HepG2 (cell line): ENCODE measurements around the gene NT5DC4. TPM values are rescaled to one million over a fixed set of nuclear protein-coding genes. Genes with fewer than 3 reads are reported as not detected.

Source experiments
- BRCA1 ChIP-seq: sonication (generic); formaldehyde crosslinking; IDR thresholded peaks from 2 replicates; pipeline ENCODE4 v1.4.0; 2020; ENCODE audit warnings: missing genetic modification reagents
- ELF1 ChIP-seq: sonication (generic); formaldehyde crosslinking; IDR thresholded peaks from 2 replicates; pipeline ENCODE4 v1.4.0; 2020; ENCODE audit warnings: missing genetic modification reagents
- FOXK1 ChIP-seq: sonication (generic); formaldehyde crosslinking; IDR thresholded peaks from 2 replicates; pipeline ENCODE4 v1.4.0; 2020; ENCODE audit warnings: low read depth, missing genetic modification reagents, borderline replicate concordance
- GABPA ChIP-seq, 2 experiments: IDR thresholded peaks; 2 replicates each; pipeline ENCODE4 v1.6.1; 2011 to 2016; ENCODE audit warnings: low read depth in 2 of 2, low read length in 1 of 2, missing biosample characterization in 1 of 2, missing genetic modification characterization in 1 of 2
- HDAC1 ChIP-seq: sonication (generic); formaldehyde crosslinking; IDR thresholded peaks from 2 replicates; pipeline ENCODE4 v1.5.1; 2020; ENCODE audit warnings: mild to moderate bottlenecking, missing genetic modification reagents
- HHEX ChIP-seq: IDR thresholded peaks from 2 replicates; pipeline ENCODE4 v1.6.1; 2016; ENCODE audit warnings: control low read depth
- NR2F2 ChIP-seq: IDR thresholded peaks from 2 replicates; pipeline ENCODE4 v1.6.1; 2012; ENCODE audit warnings: low read depth, inconsistent platforms, borderline replicate concordance
- PAX8 ChIP-seq: sonication (generic); formaldehyde crosslinking; IDR thresholded peaks from 2 replicates; pipeline ENCODE4 v1.8.0; 2022; ENCODE audit warnings: mild to moderate bottlenecking, missing genetic modification reagents, borderline replicate concordance
- STAT6 ChIP-seq: sonication (generic); formaldehyde crosslinking; IDR thresholded peaks from 2 replicates; pipeline ENCODE4 v1.4.0; 2020; ENCODE audit warnings: missing genetic modification reagents, mild to moderate bottlenecking, borderline replicate concordance
- ZBTB1 ChIP-seq: sonication (generic); formaldehyde crosslinking; IDR thresholded peaks from 2 replicates; pipeline ENCODE4 v1.4.0; 2020; ENCODE audit warnings: missing genetic modification reagents, borderline replicate concordance
- ZEB1 ChIP-seq: IDR thresholded peaks from 2 replicates; pipeline ENCODE4 v1.6.1; 2012; ENCODE audit warnings: mild to moderate bottlenecking, low read depth, inconsistent platforms; ENCODE audit not compliant: insufficient replicate concordance
- ZFAT ChIP-seq: sonication (generic); formaldehyde crosslinking; conservative IDR thresholded peaks from 2 replicates; pipeline ENCODE4 v1.8.1; 2023; ENCODE audit warnings: missing genetic modification reagents, inconsistent platforms
- ZFX ChIP-seq: sonication (generic); formaldehyde crosslinking; IDR thresholded peaks from 2 replicates; pipeline ENCODE4 v1.4.0; 2020; ENCODE audit warnings: mild to moderate bottlenecking, low read depth, missing genetic modification reagents, moderate library complexity
- ZUFSP ChIP-seq: sonication (generic); formaldehyde crosslinking; IDR thresholded peaks from 2 replicates; pipeline ENCODE4 v1.9.0; 2021; ENCODE audit warnings: missing genetic modification reagents, mild to moderate bottlenecking, borderline replicate concordance
- ZZZ3 ChIP-seq: sonication (generic); formaldehyde crosslinking; IDR thresholded peaks from 2 replicates; pipeline ENCODE4 v1.4.0; 2020; ENCODE audit warnings: missing genetic modification reagents, mild to moderate bottlenecking, borderline replicate concordance
- polyA plus RNA-seq, 8 experiments: library from polyadenylated mRNA; depleted of rRNA in 3 of 8; stranded (reverse) in 7 of 8; unstranded in 1 of 8; fragments of >200 nt; fragmentation: Illumina TruSeq in 4 of 8; extraction: Trizol in 4 of 8; gene quantifications; 2 replicates each; pipeline versions ENCODE4 v1.2.1 to v1.2.3, GENCODE V29; 2011 to 2016; ENCODE audit warnings: low read depth in 4 of 8, missing spikeins in 1 of 8, mixed read lengths in 1 of 8; ENCODE audit not compliant: insufficient read depth in 1 of 8
- total RNA-seq, 5 experiments: library from RNA; depleted of rRNA; stranded (reverse); fragments of >200 nt; fragmentation: Illumina TruSeq; extraction: Trizol; gene quantifications; 2 replicates each; pipeline ENCODE4 v1.2.3, GENCODE V29; 2016; ENCODE audit warnings: low read depth in 1 of 5
- TF ChIP-seq, protein P1 (sequence below): sonication (generic); formaldehyde crosslinking; IDR thresholded peaks from 2 replicates; pipeline ENCODE4 v1.5.1; 2020; ENCODE audit warnings: missing genetic modification reagents, mild to moderate bottlenecking, borderline replicate concordance
- TF ChIP-seq, protein P2 (sequence below): sonication (generic); formaldehyde crosslinking; IDR thresholded peaks from 2 replicates; pipeline ENCODE4 v1.5.0; 2020; ENCODE audit warnings: mild to moderate bottlenecking, missing genetic modification reagents
- TF ChIP-seq, protein P3 (sequence below): conservative IDR thresholded peaks from 2 replicates; pipeline ENCODE4 v1.6.1; 2018; ENCODE audit warnings: missing genetic modification reagents

NT5DC4 gene
- total and polyA plus RNA-seq, 2 of the 13 experiments (the other 11 are each of a cell fraction or from before 2014, with no cell fraction given), result 0.04 to 4.2 TPM

DNA sequence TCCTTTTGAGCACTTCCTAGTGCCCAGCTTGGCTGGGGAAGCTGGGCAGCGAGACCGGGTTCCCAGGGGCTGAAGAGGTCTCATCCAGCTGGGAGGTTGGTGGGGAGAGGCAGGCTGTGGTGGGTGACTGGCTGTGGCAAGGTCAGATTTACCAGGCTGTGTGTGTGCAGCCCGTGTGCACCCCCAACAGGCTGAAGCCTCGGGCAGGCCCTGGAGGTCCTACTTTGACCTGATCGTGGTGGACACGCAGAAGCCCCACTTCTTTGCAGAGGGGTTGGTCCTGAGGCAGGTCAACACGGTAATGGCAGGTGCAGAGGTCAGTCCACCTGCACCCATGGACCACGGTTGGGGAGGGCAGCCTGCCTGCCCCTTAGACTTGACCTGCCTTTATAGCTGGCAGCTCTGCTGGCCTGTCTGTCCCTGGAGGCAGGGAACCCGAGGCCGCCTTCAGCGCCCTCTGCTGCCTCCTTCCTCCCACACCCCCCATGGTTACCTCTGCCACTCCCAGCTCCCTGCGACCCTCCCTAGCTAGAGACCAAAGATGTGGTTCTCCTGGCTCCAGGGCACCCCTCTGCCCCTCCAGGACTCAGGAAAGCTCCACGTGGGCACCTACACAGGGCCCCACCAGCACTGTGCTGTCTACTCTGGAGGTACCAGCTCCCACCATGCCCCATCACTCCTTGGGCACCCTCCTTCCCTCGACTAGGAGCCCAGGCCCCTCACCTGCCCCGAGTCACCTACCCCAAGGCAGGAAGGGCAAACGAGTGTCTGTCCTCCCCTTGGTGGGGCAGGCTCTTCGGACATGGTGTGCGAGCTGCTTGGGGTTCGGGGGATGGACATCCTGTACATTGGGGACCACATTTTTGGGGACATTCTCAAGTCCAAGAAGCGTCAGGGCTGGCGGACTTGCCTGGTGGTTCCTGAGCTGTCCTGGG is 4.0 kb downstream of the NT5DC4 start (continued):
- no peak for TF ChIP-seq STAT6 (CRISPR knock-in tag)
- TF ChIP-seq, protein P1, sequence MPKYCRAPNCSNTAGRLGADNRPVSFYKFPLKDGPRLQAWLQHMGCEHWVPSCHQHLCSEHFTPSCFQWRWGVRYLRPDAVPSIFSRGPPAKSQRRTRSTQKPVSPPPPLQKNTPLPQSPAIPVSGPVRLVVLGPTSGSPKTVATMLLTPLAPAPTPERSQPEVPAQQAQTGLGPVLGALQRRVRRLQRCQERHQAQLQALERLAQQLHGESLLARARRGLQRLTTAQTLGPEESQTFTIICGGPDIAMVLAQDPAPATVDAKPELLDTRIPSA (CRISPR knock-in tag), result no peak
- no peak for TF ChIP-seq ELF1 (CRISPR knock-in tag)
- 0 out of 2 replicates have a peak, but pooled peaks have one; percentile 28 for TF ChIP-seq PAX8 (CRISPR knock-in tag)
- TF ChIP-seq, protein P2, sequence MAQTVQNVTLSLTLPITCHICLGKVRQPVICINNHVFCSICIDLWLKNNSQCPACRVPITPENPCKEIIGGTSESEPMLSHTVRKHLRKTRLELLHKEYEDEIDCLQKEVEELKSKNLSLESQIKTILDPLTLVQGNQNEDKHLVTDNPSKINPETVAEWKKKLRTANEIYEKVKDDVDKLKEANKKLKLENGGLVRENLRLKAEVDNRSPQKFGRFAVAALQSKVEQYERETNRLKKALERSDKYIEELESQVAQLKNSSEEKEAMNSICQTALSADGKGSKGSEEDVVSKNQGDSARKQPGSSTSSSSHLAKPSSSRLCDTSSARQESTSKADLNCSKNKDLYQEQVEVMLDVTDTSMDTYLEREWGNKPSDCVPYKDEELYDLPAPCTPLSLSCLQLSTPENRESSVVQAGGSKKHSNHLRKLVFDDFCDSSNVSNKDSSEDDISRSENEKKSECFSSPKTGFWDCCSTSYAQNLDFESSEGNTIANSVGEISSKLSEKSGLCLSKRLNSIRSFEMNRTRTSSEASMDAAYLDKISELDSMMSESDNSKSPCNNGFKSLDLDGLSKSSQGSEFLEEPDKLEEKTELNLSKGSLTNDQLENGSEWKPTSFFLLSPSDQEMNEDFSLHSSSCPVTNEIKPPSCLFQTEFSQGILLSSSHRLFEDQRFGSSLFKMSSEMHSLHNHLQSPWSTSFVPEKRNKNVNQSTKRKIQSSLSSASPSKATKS, result no peak
- no peak for TF ChIP-seq ZEB1
- 0 out of 2 replicates have a peak, but pooled peaks have one; percentile 59 for TF ChIP-seq ZZZ3 (CRISPR knock-in tag)
- TF ChIP-seq ZUFSP (CRISPR knock-in tag), result no peak
- no peak for TF ChIP-seq HHEX (CRISPR knock-in tag)
- TF ChIP-seq BRCA1, result no peak
- no peak for TF ChIP-seq NR2F2
- peak; percentile 27; the same call in 1 of the 2 replicates for TF ChIP-seq FOXK1 (CRISPR knock-in tag)
- TF ChIP-seq ZFX (CRISPR knock-in tag), result peak; percentile 11; the same call in 1 of the 2 replicates
- no peak for TF ChIP-seq ZFAT (CRISPR knock-in tag)
- no peak for TF ChIP-seq ZBTB1 (CRISPR knock-in tag)
- TF ChIP-seq GABPA (IDR thresholded peaks at IDR 0.05; ENCODE audit: low read depth, low read length), result no peak
- no peak for TF ChIP-seq GABPA (CRISPR knock-in tag; IDR thresholded peaks at IDR 0.05; ENCODE audit: low read depth)
- TF ChIP-seq, protein P3, sequence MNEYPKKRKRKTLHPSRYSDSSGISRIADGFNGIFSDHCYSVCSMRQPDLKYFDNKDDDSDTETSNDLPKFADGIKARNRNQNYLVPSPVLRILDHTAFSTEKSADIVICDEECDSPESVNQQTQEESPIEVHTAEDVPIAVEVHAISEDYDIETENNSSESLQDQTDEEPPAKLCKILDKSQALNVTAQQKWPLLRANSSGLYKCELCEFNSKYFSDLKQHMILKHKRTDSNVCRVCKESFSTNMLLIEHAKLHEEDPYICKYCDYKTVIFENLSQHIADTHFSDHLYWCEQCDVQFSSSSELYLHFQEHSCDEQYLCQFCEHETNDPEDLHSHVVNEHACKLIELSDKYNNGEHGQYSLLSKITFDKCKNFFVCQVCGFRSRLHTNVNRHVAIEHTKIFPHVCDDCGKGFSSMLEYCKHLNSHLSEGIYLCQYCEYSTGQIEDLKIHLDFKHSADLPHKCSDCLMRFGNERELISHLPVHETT (CRISPR knock-in tag), result no peak
- TF ChIP-seq HDAC1 (CRISPR knock-in tag), result 0 out of 2 replicates have a peak, but pooled peaks have one; percentile 21
